DOHH2 (cell line): ENCODE measurements around the gene LAMC3.

Experiments
- EZH2phosphoT487 ChIP-seq: fragments of 200-600 bp; sonication (generic); IDR thresholded peaks from 2 replicates; pipeline ENCODE4 v1.6.1; 2017; ENCODE audit warnings: borderline replicate concordance, mild to moderate bottlenecking, antibody characterized with exemption, low read length, moderate library complexity, mixed read lengths
- TF ChIP-seq, protein P1 (sequence below): fragments of 200-600 bp; sonication (generic); IDR thresholded peaks from one replicate; pipeline ENCODE4 v1.5.1; 2014; ENCODE audit warnings: antibody characterized with exemption, mild to moderate bottlenecking, low read depth, low read length; ENCODE audit not compliant: poor library complexity, severe bottlenecking

DNA sequence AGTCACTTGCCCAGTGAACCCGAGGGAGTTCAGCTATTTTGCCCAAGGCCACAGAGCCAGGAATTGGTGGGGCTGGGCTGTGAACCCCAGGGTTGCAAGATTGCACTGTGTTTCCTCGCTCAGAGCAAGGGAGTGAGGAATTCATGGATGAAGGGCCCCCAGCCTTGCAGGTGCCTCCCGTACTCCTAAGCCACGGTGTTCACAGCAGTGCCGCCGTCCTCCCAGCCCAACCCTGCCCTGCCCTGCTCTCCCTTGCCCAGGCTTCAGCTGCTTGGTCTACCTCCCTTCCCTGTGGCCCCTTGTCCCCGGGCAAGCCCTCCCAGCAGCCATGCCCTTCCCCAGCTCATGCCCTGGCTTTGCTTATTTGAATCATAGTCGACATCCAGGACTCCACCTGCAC, 6.1 kb downstream of the LAMC3 start:
- TF ChIP-seq, protein P1, sequence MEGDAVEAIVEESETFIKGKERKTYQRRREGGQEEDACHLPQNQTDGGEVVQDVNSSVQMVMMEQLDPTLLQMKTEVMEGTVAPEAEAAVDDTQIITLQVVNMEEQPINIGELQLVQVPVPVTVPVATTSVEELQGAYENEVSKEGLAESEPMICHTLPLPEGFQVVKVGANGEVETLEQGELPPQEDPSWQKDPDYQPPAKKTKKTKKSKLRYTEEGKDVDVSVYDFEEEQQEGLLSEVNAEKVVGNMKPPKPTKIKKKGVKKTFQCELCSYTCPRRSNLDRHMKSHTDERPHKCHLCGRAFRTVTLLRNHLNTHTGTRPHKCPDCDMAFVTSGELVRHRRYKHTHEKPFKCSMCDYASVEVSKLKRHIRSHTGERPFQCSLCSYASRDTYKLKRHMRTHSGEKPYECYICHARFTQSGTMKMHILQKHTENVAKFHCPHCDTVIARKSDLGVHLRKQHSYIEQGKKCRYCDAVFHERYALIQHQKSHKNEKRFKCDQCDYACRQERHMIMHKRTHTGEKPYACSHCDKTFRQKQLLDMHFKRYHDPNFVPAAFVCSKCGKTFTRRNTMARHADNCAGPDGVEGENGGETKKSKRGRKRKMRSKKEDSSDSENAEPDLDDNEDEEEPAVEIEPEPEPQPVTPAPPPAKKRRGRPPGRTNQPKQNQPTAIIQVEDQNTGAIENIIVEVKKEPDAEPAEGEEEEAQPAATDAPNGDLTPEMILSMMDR = no peak
- no peak for TF ChIP-seq EZH2phosphoT487
